Aorta (tissue), 5 donors: ENCODE data around the gene PPP6R1. TPM values are rescaled to one million over a fixed set of nuclear protein-coding genes. Genes with fewer than 3 reads are reported as not detected.

ENCODE experiments used
- ATAC-seq: fragments of 200-7000 bp; cut with Tn5 transposase; one replicate; pipeline ENCODE4 v1.9.1; 2022; ENCODE audit warnings: moderate library complexity; ENCODE audit not compliant: low FRiP score
- DNase-seq, 2 donors: peaks; one replicate each; pipeline ENCODE4 v3.0.0-alpha.2; 2020
- H3K27ac ChIP-seq, 2 donors: one replicate each; pipeline ENCODE4 v1.5.1; 2013; ENCODE audit warnings: low read length in 2 of 2, mild to moderate bottlenecking in 2 of 2, moderate library complexity in 2 of 2, control low read depth in 1 of 2, inconsistent platforms in 1 of 2, low read depth in 1 of 2
- H3K27me3 ChIP-seq, 2 donors: one replicate each; pipeline ENCODE4 v1.6.1; 2013; ENCODE audit warnings: control low read depth in 1 of 2, low read length in 1 of 2, mild to moderate bottlenecking in 1 of 2, moderate library complexity in 1 of 2; ENCODE audit not compliant: insufficient read depth in 2 of 2, control insufficient read depth in 1 of 2
- H3K36me3 ChIP-seq, 2 donors: one replicate each; pipeline ENCODE4 v1.6.1; 2013; ENCODE audit warnings: control low read depth in 1 of 2, low read length in 1 of 2, mild to moderate bottlenecking in 1 of 2; ENCODE audit not compliant: insufficient read depth in 2 of 2, control insufficient read depth in 1 of 2
- H3K4me1 ChIP-seq, 2 donors: one replicate each; pipeline ENCODE4 v1.6.1; 2013; ENCODE audit warnings: low read length in 2 of 2, control low read depth in 1 of 2, mild to moderate bottlenecking in 1 of 2, moderate library complexity in 1 of 2; ENCODE audit not compliant: insufficient read depth in 2 of 2, control insufficient read depth in 1 of 2
- H3K4me3 ChIP-seq, 2 donors: one replicate each; pipeline ENCODE4 v1.5.1; 2013; ENCODE audit warnings: low read length in 2 of 2, control low read depth in 1 of 2, mild to moderate bottlenecking in 1 of 2
- H3K9me3 ChIP-seq: one replicate; pipeline ENCODE4 v1.6.1; 2013; ENCODE audit warnings: mild to moderate bottlenecking, low read length; ENCODE audit not compliant: control insufficient read depth
- WGBS, 2 donors: extraction: QIAGEN DNeasy Blood & Tissue Kit; methylation state at CpG; one replicate each; pipeline ENCODE4 v1.1.7; 2013; 5-methylcytosine and 5-hydroxymethylcytosine counted together
- intact Hi-C, 2 donors: fragments of 100-400 bp; cut with DNase I; formaldehyde crosslinking; loops; one replicate each; pipeline versions ENCODE4 v1.14.2 to v1.15.0; 2022
- polyA plus RNA-seq, 2 donors: library from polyadenylated mRNA; stranded (reverse); fragments of 200-250 nt; gene quantifications; one replicate each; pipeline ENCODE4 v1.2.3, GENCODE V29; 2013
- total RNA-seq, 2 donors: library from RNA; stranded (reverse); fragmentation: NEBNext Ultra II Directional; extraction: Animal tissue kit (Norgen Biotek cat#: 25700); gene quantifications; one replicate each; pipeline ENCODE4 v1.2.1, GENCODE V29; 2021
- donor health status: healthy with polysubstance abuse.
- donor health status: Bipolar disorder and iron deficiency.
- donor health status: DM: no; HTN: no; CAD: no.
- donor health status: DM: no; HTN: no; CAD: no.
- donor health status: DM: yes; HTN: yes; CAD: no.

Gene PPP6R1
- total and polyA plus RNA-seq, 4 donors: 15.2 to 55.4 (median 36.6) TPM

DNA sequence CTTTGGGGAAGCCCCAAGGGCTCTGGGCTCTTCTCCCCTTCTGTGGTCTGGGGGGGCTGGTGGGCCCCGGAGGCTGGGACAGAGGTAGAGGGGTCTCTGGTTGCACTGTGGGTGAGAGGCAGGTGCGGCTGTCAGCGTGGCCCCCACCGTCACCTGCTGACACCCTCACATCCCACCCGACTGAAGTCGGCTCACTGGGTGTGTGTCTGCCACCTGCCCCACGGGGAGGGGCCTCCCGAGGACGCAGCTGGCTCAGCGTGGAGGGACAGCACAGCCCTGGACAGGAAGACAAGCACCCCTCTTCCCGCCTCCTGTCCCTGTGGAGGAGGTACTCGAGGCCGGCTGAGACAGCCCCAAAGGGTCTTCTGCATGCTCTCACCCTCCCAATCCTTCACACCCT, 28.0 kb downstream of the PPP6R1 start:
- WGBS, 2 donors: 88 to 93% methylated on average over 12 to 13 of the region's 13 CpGs
- no peaks in the 10 kb centered on the region for H3K27me3 ChIP-seq
- no peaks in the 10 kb centered on the region for H3K4me1 ChIP-seq
- ATAC-seq (no peak), DNase-seq (peak in 1 of 2 donors; percentile 17)
- H3K27ac ChIP-seq: no peak overlapping the region
- intact Hi-C loops: no loop called here
- no peak overlapping the region for H3K4me3 ChIP-seq
- peaks cover 0 to 4% of the 10 kb centered on the region in 2 donors for H3K36me3 ChIP-seq
- H3K9me3 ChIP-seq: no peaks in the 10 kb centered on the region

DNA sequence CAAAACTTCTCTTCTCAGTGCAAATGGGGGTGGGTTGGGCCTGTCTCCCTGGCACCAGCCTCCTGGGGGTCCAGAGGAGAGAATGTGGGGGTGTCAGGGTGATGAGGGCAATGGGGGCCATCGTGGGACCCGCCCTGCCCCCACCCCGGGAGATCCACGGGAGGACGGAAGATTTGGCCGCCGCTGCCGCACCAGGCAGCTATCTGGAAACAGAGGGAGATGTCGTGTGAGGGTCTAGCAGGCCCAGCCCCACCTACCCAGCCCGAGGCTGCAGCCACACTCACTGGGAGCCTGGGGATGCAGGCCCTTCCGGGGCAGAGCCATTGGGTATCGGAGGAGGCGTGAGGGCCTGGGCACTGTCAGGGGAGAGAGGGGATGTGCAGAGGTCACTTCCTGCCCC, 28.5 kb downstream of the PPP6R1 start:
- H3K27ac ChIP-seq: no peak overlapping the region
- H3K27me3 ChIP-seq: no peaks in the 10 kb centered on the region
- peaks cover 0 to 4% of the 10 kb centered on the region in 2 donors for H3K36me3 ChIP-seq
- H3K4me1 ChIP-seq: no peaks in the 10 kb centered on the region
- H3K9me3 ChIP-seq: no peaks in the 10 kb centered on the region
- H3K4me3 ChIP-seq: no peak overlapping the region
- WGBS, 2 donors: 81 to 86% methylated on average over 9 to 13 of the region's 13 CpGs
- DNase-seq (peak in 1 of 2 donors; percentile 40), ATAC-seq (no peak)
- intact Hi-C loops: no loop called here

DNA sequence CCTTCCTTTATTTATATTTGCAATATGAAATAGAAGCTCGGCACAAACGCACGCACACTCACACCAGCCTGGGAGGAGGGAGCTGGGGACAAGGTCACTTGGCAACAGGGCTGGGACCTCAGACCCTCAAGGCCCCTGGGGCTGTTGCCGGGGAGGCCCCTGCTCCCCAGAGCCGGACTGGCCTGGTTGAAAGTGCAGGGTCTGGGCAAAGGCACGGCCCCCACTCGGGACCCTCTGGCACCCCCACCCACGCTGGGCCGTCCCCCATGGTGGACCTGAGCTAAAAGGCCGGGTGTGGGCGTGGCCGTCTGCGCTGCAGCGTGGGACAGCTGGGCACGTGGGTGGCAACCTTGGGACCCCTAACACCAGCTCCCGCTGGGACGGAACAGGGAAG, 29.0 kb downstream of the PPP6R1 start:
- H3K27ac ChIP-seq: no peak overlapping the region
- intact Hi-C loops: no loop called here
- 83 to 90% methylated on average over 12 to 17 of the region's 17 CpGs for WGBS, 2 donors
- peaks cover 0 to 4% of the 10 kb centered on the region in 2 donors for H3K36me3 ChIP-seq
- peak in 1 of 2 donors; percentile 42 for DNase-seq
- H3K9me3 ChIP-seq: no peaks in the 10 kb centered on the region
- no peaks in the 10 kb centered on the region for H3K27me3 ChIP-seq
- no peak overlapping the region for H3K4me3 ChIP-seq
- ATAC-seq: no peak
- H3K4me1 ChIP-seq: no peaks in the 10 kb centered on the region

DNA sequence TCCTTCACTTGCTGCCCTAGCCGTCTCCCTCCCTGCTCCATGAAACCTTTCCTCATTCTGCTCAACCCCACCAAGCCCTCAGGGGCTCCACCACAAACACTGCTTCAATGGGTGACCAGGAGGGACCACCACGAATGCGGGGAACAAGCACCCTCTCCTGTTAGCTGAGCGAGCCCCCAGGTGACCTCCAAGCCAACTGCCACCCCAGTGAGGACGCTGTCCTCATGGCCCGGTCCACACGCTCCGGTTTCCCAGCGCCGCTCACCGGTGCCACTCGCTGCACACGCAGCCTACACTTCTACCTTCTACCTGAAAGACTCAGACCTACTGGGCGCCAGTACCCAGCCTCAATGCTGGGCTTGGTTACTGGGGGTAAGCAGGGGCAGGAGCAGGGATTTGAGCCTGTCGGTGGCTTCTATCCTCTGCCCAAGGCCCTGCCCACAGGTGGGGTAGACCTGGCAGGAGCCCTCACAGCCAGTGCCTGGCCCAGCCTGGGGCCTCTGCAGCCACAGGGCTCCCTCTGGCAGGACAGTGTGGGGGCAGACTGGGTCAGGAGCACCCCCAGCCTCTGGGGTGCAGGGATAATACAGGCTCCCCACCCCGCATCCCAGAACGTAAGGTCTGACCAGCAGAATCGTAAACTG, 29.6 kb downstream of the PPP6R1 start:
- intact Hi-C loops: no loop called here
- Histone ChIP-seq H3K9me3 (no peaks in the 10 kb centered on the region), H3K27me3 (no peaks in the 10 kb centered on the region), H3K4me3 (no peak overlapping the region), H3K4me1 (no peaks in the 10 kb centered on the region), H3K27ac (no peak overlapping the region), H3K36me3 (peaks cover 0 to 4% of the 10 kb centered on the region in 2 donors)
- ATAC-seq (no peak), DNase-seq (peak in 1 of 2 donors; percentile 20)
- WGBS, 2 donors: 93% methylated on average over 18 of the region's 18 CpGs

DNA sequence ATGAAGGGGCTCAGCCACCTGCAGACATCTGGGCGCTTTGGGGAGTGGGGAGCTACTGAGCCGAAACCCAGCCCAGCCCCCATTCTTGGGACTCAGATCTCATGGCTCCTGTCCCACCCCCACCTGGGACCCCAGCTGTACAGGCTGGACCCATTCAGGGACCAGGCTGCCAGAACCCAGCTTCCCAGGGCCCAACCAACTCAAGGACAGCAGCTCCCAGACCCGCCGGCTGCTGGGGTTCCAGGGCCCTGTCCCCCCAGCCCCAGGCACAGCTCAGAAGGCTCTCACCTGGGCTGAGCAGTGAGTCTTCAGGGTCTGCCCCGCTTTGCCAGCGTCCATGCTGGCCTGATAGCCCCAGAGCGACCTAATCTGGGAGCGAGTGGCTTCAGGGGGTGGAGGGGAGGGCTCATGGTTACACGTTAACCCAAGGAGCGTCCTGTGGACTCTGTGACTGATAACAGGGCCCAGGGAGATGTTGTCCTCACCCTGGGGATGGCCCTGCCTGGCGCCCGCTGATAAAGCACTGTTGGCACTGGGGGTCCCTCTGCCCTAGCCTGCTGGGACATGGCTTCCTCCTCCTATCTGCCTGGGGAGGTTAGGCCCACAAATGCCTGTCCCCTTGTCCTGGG, 30.3 kb downstream of the PPP6R1 start, which contains the start of gene TMEM86B:
TMEM86B (minus strand) TSS at position 361 of the 629 bp plus-strand sequence; CDS start at position 339, 22 bp downstream.
- intact Hi-C loops: no loop called here
- ATAC-seq (no peak), DNase-seq (no peak)
- no peak within 1 kb of the TSS for H3K27ac ChIP-seq
- no peaks in the 10 kb centered on the region for H3K9me3 ChIP-seq
- no peak within 1 kb of the TSS for H3K4me3 ChIP-seq
- no peaks in the 10 kb centered on the region for H3K27me3 ChIP-seq
- H3K36me3 ChIP-seq: peaks cover 0 to 4% of the 10 kb centered on the region in 2 donors
- 87% methylated on average over 12 of the region's 12 CpGs for WGBS, 2 donors
- H3K4me1 ChIP-seq: no peaks in the 10 kb centered on the region

DNA sequence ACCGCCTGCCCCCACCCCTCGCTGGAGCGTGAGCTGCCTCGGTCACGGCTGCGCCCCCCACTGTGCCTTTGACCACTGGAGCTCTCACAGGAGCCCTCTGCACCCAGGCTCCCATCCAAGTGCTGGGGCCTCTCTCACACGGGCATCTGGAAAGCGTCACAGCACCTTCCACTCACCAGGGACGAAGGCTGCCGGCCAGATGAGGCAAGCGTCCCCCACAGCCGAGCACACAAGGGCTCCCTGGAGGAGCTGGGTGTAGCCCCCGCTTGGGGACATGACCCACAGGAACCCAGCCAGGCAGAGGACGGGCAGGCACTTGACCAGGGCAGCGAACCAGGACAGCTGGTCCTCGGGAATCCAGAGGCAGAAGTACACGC, 30.8 kb downstream of the PPP6R1 start:
- no peaks in the 10 kb centered on the region for H3K27me3 ChIP-seq
- WGBS, 2 donors: 55 to 67% methylated on average over 16 to 17 of the region's 17 CpGs
- H3K4me3 ChIP-seq: no peak overlapping the region
- DNase-seq (no peak), ATAC-seq (no peak)
- no peaks in the 10 kb centered on the region for H3K9me3 ChIP-seq
- H3K36me3 ChIP-seq: peaks cover 0 to 4% of the 10 kb centered on the region in 2 donors
- no peaks in the 10 kb centered on the region for H3K4me1 ChIP-seq
- intact Hi-C loops: no loop called here
- H3K27ac ChIP-seq: no peak overlapping the region

DNA sequence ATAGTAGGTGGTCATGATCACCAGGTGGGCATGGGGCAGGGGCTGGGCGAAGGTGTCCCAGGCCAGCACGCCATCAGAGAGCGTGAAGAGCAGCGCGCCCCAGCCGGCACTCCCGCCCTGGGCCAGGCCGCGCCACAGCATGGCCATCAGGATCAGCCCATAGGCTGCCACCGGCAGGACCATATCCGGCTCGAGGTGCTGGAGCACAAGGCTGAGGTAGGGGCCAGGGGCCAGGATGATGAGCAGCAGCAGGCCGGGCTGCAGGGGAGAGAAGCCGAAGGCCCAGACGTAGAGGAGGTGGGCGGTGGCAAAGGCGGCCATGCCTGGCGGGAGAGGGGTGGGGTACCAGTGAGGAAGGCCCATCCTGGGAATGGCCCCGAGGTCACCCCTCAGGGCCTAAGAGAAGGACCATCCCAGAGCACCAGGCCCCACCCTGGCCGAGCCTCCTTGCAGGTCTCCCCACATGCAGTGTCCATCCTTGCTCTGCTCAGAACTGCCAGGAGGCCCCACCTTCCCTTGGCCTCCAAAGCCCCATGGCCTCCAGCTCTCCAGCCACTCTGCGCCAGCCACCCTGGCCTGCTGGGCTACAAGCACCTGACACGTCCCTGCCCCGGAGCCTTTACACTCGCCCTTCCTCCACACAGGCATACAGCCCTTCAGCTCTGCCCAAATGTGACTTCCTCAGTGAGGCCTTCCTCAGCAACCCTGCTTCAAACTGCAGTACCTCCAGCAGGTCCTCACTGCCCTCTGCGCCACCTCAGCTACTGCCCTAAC, 31.4 kb downstream of the PPP6R1 start:
- intact Hi-C loops: no loop called here
- Histone ChIP-seq H3K9me3 (no peaks in the 10 kb centered on the region), H3K36me3 (peaks cover 0 to 4% of the 10 kb centered on the region in 2 donors), H3K27me3 (no peaks in the 10 kb centered on the region), H3K4me3 (no peak overlapping the region), H3K4me1 (no peaks in the 10 kb centered on the region), H3K27ac (no peak overlapping the region)
- WGBS, 2 donors: 86 to 90% methylated on average over 24 to 25 of the region's 25 CpGs
- DNase-seq: peak in 1 of 2 donors; percentile 41
- ATAC-seq: peak; percentile 11

DNA sequence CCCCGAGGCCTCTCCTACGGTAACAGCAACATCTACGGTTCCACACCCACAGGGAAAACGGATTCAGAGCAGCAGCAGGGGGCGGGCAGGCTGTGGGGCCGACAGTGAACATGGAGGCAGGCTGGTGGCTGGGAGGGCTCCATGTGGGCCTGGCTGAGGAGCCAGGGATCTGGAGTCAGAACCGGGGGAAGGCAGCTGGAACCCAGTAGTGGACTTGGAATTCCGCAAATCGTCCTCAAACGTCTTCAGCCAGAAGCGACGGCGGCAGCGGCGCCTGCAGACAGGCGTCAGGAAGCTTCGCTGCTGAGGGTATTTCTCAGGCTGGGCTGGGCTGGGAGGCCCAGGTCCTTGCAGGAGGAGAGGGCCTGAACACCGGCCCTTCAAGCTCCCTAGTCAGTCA, 32.0 kb downstream of the PPP6R1 start:
- Histone ChIP-seq H3K27me3 (no peaks in the 10 kb centered on the region), H3K4me1 (no peaks in the 10 kb centered on the region), H3K27ac (no peak overlapping the region), H3K9me3 (no peaks in the 10 kb centered on the region), H3K36me3 (peaks cover 0 to 2% of the 10 kb centered on the region in 2 donors), H3K4me3 (no peak overlapping the region)
- DNase-seq (peak in 1 of 2 donors; percentile 25), ATAC-seq (no peak)
- 79 to 83% methylated on average over 18 of the region's 18 CpGs for WGBS, 2 donors
- intact Hi-C loops: no loop called here
